GM19467 (cell line): ENCODE data around the gene UBD.

Source experiments
- ATAC-seq: cut with Tn5 transposase; IDR thresholded peaks from one replicate; pipeline ENCODE4 v1.9.1; 2021; ENCODE audit warnings: mild to moderate bottlenecking, moderate library complexity; ENCODE audit not compliant: unreplicated experiment

UBD gene

GRCh38 chr6:29559524-29560287 is at the start of gene UBD:
TSS of gene UBD (minus strand) at chr6:29559732. CDS start at chr6:29559701, 31 bp downstream.
- ATAC-seq, result no peak

- no peak for ATAC-seq
Measured at GRCh38 chr6:29608131-29608530, 48.6 kb upstream of the UBD start.

- no peak for ATAC-seq
Measured at GRCh38 chr6:29603930-29604329, 44.4 kb upstream of the UBD start.

GRCh38 chr6:29603456-29603855 is 43.9 kb upstream of the UBD start:
- no peak for ATAC-seq

- no peak for ATAC-seq
Measured at GRCh38 chr6:29602564-29603361, 43.2 kb upstream of the UBD start.

GRCh38 chr6:29598172-29598747 is 38.7 kb upstream of the UBD start:
- no peak for ATAC-seq

GRCh38 chr6:29597184-29597583 is 37.7 kb upstream of the UBD start:
- no peak for ATAC-seq

- no peak for ATAC-seq
Measured at GRCh38 chr6:29596381-29596900, 36.9 kb upstream of the UBD start.

GRCh38 chr6:29593199-29593855 is 33.8 kb upstream of the UBD start:
- no peak for ATAC-seq

GRCh38 chr6:29591677-29592076 is 32.1 kb upstream of the UBD start:
- ATAC-seq, result no peak

GRCh38 chr6:29590218-29590808 is 30.8 kb upstream of the UBD start:
- ATAC-seq, result no peak

GRCh38 chr6:29589423-29590048 is 30.0 kb upstream of the UBD start:
- no peak for ATAC-seq

GRCh38 chr6:29584821-29585220 is 25.3 kb upstream of the UBD start, which contains the start of gene OR2H2:
TSS of gene OR2H2 (plus strand) at chr6:29585121. CDS start at chr6:29587945, 2,824 bp downstream.
- ATAC-seq, result no peak

- ATAC-seq, result no peak
Measured at GRCh38 chr6:29577544-29577943, 18.0 kb upstream of the UBD start.

GRCh38 chr6:29576056-29576455 is 16.5 kb upstream of the UBD start:
- no peak for ATAC-seq

GRCh38 chr6:29567991-29568390 is 8.5 kb upstream of the UBD start:
- ATAC-seq, result no peak

GRCh38 chr6:29567541-29567940 is 8.0 kb upstream of the UBD start:
- ATAC-seq, result no peak

GRCh38 chr6:29566856-29567255 is 7.3 kb upstream of the UBD start:
- no peak for ATAC-seq

GRCh38 chr6:29564875-29565274 is 5.3 kb upstream of the UBD start:
- ATAC-seq, result no peak

GRCh38 chr6:29563435-29563965 is 4.0 kb upstream of the UBD start:
- no peak for ATAC-seq
